Stimulated activated CD4-positive, alpha-beta T cell treated with anti-CD3 and anti-CD28 coated beads, Interleukin-4, amount 100 ng/mL, for 24 hours (primary cell): ENCODE data around the gene DUSP18.
"Not testable (repeated sequence)": the region's sequence is repeated elsewhere in the genome, so short reads cannot be mapped to it uniquely, and the experiment has no call there.

Experiments used
- DNase-seq: peaks from one replicate; pipeline ENCODE4 v3.0.0-alpha.2; 2020

The DUSP18 gene

GRCh38 chr22:30676565-30676964 lies 8.9 kb upstream of the DUSP18 start:
- not testable (repeated sequence) for DNase-seq

- no peak for DNase-seq
Observed at GRCh38 chr22:30675436-30675835, 7.8 kb upstream of the DUSP18 start.

- DNase-seq: no peak
Observed at GRCh38 chr22:30674482-30674881, 6.8 kb upstream of the DUSP18 start.

GRCh38 chr22:30673136-30673535 lies 5.5 kb upstream of the DUSP18 start:
- no peak for DNase-seq

GRCh38 chr22:30671071-30671470 lies 3.4 kb upstream of the DUSP18 start:
- no peak for DNase-seq

- no peak for DNase-seq
Observed at GRCh38 chr22:30668386-30668710, 673 bp upstream of the DUSP18 start.

- peak; percentile 17 for DNase-seq
Observed at GRCh38 chr22:30667107-30667493, 575 bp downstream of the DUSP18 start.

- no peak for DNase-seq
Observed at GRCh38 chr22:30665786-30666185, 1.9 kb downstream of the DUSP18 start.

GRCh38 chr22:30665266-30665665 lies 2.4 kb downstream of the DUSP18 start:
- no peak for DNase-seq

GRCh38 chr22:30664798-30665197 lies 2.9 kb downstream of the DUSP18 start:
- no peak for DNase-seq

- DNase-seq: no peak
Observed at GRCh38 chr22:30662040-30662439, 5.6 kb downstream of the DUSP18 start.

GRCh38 chr22:30655532-30655931 lies 12.1 kb downstream of the DUSP18 start:
- DNase-seq: no peak

GRCh38 chr22:30654361-30654760 lies 13.3 kb downstream of the DUSP18 start:
- no peak for DNase-seq

GRCh38 chr22:30652852-30653251 lies 14.8 kb downstream of the DUSP18 start:
- DNase-seq: no peak

- DNase-seq: no peak
Observed at GRCh38 chr22:30650508-30651116, 17.1 kb downstream of the DUSP18 start.

GRCh38 chr22:30649430-30650007 lies 18.2 kb downstream of the DUSP18 start:
- peak; percentile 90 for DNase-seq

- DNase-seq: no peak
Observed at GRCh38 chr22:30648825-30649224, 18.9 kb downstream of the DUSP18 start.

- DNase-seq: no peak
Observed at GRCh38 chr22:30647536-30647935, 20.1 kb downstream of the DUSP18 start.

GRCh38 chr22:30646518-30647160 lies 21.0 kb downstream of the DUSP18 start:
- DNase-seq: no peak

GRCh38 chr22:30643055-30643875 lies 24.4 kb downstream of the DUSP18 start:
- DNase-seq: no peak

- no peak for DNase-seq
Observed at GRCh38 chr22:30640839-30641430, 26.7 kb downstream of the DUSP18 start.

- no peak for DNase-seq
Observed at GRCh38 chr22:30640361-30640760, 27.3 kb downstream of the DUSP18 start.

GRCh38 chr22:30637701-30638114 lies 30.0 kb downstream of the DUSP18 start:
- no peak for DNase-seq
